Activated naive CD4-positive, alpha-beta T cell treated with anti-CD3 and anti-CD28 coated beads, Interleukin-2, amount 50 U/mL, for 24 hours (primary cell): ENCODE results near the gene EXOC6.

Source experiments
- H3K27ac Mint-ChIP-seq: one replicate; pipeline ENCODE4 v1.8.0; 2021; ENCODE audit warnings: mild to moderate bottlenecking, mixed read lengths
- H3K27me3 Mint-ChIP-seq: one replicate; pipeline ENCODE4 v1.8.0; 2021; ENCODE audit warnings: mixed read lengths
- H3K36me3 Mint-ChIP-seq: one replicate; pipeline ENCODE4 v1.8.0; 2021; ENCODE audit warnings: mixed read lengths
- H3K4me1 Mint-ChIP-seq: one replicate; pipeline ENCODE4 v1.8.0; 2021; ENCODE audit warnings: mixed read lengths
- H3K4me3 Mint-ChIP-seq: one replicate; pipeline ENCODE4 v1.8.0; 2021; ENCODE audit warnings: mild to moderate bottlenecking, mixed read lengths
- H3K9me3 Mint-ChIP-seq: one replicate; pipeline ENCODE4 v1.8.0; 2021; ENCODE audit warnings: mixed read lengths

The EXOC6 gene

DNA sequence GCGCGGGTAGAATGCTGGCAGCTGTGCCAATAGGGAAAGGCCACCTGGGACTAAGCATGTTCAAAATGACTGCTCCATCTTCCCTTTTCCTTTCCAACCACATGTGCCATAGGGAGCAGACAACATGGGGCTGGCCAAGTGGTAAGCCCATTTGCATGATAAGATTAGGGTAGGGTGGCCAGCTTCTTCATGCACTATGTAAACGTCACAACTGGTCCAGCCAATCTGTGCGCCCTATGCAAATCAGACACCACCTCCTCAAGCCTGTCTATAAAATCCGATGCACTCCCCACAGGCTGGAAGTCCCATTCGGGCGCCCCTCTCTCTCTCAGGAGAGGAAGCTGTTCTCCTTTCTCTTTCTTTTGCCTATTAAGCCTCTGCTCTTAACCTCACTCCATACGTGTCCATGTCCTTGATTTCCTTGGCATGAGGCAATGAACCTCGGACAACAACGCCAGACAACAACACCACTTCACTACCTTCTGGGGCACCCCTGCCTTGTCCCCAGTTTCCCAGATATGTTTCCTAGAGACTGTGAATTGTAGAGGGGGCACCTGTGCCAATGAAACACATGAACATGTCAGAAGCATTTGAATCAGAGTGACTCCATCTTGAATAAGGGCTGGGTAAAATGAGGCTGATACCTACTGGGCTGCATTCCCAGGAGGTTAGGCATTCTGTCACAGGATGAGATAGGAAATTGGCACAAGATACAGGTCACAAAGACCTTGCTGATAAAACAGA is 19.1 kb upstream of the EXOC6 start:
- H3K4me1 Mint-ChIP-seq: peaks cover 20% of the 10 kb centered on the region
- H3K27me3 Mint-ChIP-seq: no peaks in the 10 kb centered on the region
- H3K9me3 Mint-ChIP-seq: no peaks in the 10 kb centered on the region
- H3K36me3 Mint-ChIP-seq: peaks cover 1% of the 10 kb centered on the region
- H3K4me3 Mint-ChIP-seq: no peak overlapping the region
- H3K27ac Mint-ChIP-seq: no peak overlapping the region

- Mint-ChIP-seq H3K4me3 (peak overlapping the region; percentile 13), H3K36me3 (peaks cover 1% of the 10 kb centered on the region), H3K27me3 (no peaks in the 10 kb centered on the region), H3K27ac (peak overlapping the region; percentile 88), H3K9me3 (no peaks in the 10 kb centered on the region), H3K4me1 (peaks cover 20% of the 10 kb centered on the region)
Observed at GRCh38 chr10:92829786-92830377, 18.4 kb upstream of the EXOC6 start.

- H3K27ac Mint-ChIP-seq: peak overlapping the region; percentile 88
- H3K9me3 Mint-ChIP-seq: no peaks in the 10 kb centered on the region
- peak overlapping the region; percentile 80 for H3K4me3 Mint-ChIP-seq
- peaks cover 20% of the 10 kb centered on the region for H3K4me1 Mint-ChIP-seq
- H3K27me3 Mint-ChIP-seq: no peaks in the 10 kb centered on the region
- peaks cover 1% of the 10 kb centered on the region for H3K36me3 Mint-ChIP-seq
Observed at GRCh38 chr10:92830478-92831389, 17.6 kb upstream of the EXOC6 start.

DNA sequence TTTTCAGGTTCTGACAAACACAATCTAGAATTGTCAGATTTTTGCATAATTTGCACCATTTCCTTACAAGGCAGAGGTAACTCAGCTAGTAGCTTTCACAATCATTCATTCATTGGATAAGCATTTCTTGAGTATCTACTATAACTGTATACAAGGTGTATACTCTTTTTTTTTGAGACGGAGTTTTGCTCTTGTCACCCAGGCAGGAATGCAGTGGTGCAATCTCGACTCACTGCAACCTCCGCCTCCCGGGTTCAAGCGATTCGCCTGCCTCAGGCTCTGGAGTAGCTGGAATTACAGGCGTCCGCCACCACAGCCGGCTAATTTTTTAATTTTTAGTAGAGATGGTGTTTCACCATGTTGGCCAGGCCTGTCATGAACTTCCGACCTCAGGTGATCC is 16.2 kb upstream of the EXOC6 start:
- no peaks in the 10 kb centered on the region for H3K9me3 Mint-ChIP-seq
- H3K4me1 Mint-ChIP-seq: peaks cover 17% of the 10 kb centered on the region
- H3K36me3 Mint-ChIP-seq: peaks cover 1% of the 10 kb centered on the region
- H3K27ac Mint-ChIP-seq: no peak overlapping the region
- H3K27me3 Mint-ChIP-seq: no peaks in the 10 kb centered on the region
- no peak overlapping the region for H3K4me3 Mint-ChIP-seq

DNA sequence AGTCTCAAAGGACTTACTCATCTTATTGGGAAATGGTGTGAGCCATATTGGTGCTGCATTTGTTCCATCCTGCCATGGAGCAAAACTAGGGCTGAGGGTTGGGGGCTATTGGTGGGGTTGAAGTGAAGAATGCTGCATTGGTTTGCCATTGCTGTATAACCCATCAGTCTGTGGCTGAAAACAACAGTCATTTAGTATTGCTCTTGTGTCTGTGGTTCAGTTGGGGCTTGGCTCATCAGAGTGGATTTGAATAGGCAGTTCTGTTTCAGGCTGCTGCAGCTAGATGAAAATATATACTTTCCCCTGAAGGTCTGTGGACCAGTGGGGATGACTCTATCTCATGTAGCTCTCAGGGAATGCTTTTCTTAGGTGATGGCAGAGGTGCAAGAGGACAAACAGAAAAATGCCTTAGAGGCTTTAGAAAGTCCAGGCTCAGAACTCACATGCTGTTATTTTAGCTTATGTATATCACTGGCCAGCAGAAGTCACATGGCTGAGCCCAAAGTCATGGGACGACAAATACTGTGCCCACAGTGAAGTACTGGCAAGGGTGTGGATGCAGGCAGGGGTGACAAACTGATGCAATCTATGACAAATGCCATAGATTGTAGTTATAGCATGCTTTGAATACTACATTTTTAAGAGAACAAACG is 15.2 kb upstream of the EXOC6 start:
- H3K27ac Mint-ChIP-seq: no peak overlapping the region
- peaks cover 1% of the 10 kb centered on the region for H3K36me3 Mint-ChIP-seq
- peaks cover 17% of the 10 kb centered on the region for H3K4me1 Mint-ChIP-seq
- H3K9me3 Mint-ChIP-seq: no peaks in the 10 kb centered on the region
- H3K4me3 Mint-ChIP-seq: no peak overlapping the region
- H3K27me3 Mint-ChIP-seq: no peaks in the 10 kb centered on the region

GRCh38 chr10:92834331-92834730 is 14.0 kb upstream of the EXOC6 start:
- Mint-ChIP-seq H3K27me3 (no peaks in the 10 kb centered on the region), H3K4me3 (no peak overlapping the region), H3K4me1 (peaks cover 17% of the 10 kb centered on the region), H3K36me3 (peaks cover 1% of the 10 kb centered on the region), H3K27ac (no peak overlapping the region), H3K9me3 (no peaks in the 10 kb centered on the region)

- Mint-ChIP-seq H3K27ac (no peak overlapping the region), H3K36me3 (peaks cover 1% of the 10 kb centered on the region), H3K27me3 (no peaks in the 10 kb centered on the region), H3K4me3 (no peak overlapping the region), H3K4me1 (peaks cover 15% of the 10 kb centered on the region), H3K9me3 (no peaks in the 10 kb centered on the region)
Observed at GRCh38 chr10:92834986-92835385, 13.3 kb upstream of the EXOC6 start.

- H3K27me3 Mint-ChIP-seq: no peaks in the 10 kb centered on the region
- H3K36me3 Mint-ChIP-seq: no peaks in the 10 kb centered on the region
- H3K27ac Mint-ChIP-seq: no peak overlapping the region
- no peak overlapping the region for H3K4me3 Mint-ChIP-seq
- H3K9me3 Mint-ChIP-seq: no peaks in the 10 kb centered on the region
- no peaks in the 10 kb centered on the region for H3K4me1 Mint-ChIP-seq
Observed at GRCh38 chr10:92837456-92837855, 10.9 kb upstream of the EXOC6 start.

DNA sequence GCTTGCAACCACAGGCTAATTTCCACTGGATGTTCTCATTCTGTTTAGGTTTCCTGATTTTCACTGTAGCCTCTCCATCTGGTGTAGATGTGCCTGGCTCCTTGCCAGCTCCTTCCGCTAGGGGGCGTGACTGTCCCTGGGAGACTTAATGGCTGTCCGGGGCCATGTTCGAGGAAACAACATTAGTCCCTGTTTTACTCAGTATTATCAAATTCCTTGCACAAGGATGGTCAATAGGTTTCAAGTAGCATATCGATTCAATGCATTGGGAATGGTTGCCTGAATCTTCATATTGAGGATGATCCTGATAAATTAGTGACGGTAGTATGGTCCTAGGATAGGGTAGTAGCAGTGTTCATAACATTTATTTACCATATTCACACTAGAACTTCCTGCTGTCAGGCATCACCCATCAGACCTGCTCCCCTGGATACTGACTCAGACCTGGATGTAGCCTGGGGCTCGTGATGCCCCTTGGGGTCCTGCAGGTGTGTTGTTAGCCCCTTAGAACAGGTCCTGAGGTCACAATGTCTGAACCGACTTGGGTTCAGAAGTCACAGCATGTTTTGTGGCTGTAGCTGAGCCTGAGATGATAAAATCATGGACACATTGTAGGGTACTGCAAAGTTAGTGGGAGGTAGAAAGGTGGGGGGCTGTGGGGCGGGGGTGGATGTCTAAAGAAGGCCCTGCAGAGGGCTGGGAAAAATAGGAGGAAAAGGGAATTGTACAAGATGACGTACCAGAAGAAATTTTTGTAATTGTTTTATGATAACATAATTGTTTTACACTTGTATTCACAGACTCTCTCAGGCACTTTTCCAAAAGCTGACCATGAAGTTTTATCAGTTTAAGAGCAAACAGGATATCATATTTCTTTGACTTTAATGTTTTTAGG is 8.9 kb upstream of the EXOC6 start:
- Mint-ChIP-seq H3K27ac (no peak overlapping the region), H3K36me3 (no peaks in the 10 kb centered on the region), H3K27me3 (no peaks in the 10 kb centered on the region), H3K4me1 (no peaks in the 10 kb centered on the region), H3K4me3 (no peak overlapping the region), H3K9me3 (no peaks in the 10 kb centered on the region)

- Mint-ChIP-seq H3K4me3 (no peak overlapping the region), H3K4me1 (peaks cover 30% of the 10 kb centered on the region), H3K27ac (no peak overlapping the region), H3K27me3 (no peaks in the 10 kb centered on the region), H3K36me3 (no peaks in the 10 kb centered on the region), H3K9me3 (no peaks in the 10 kb centered on the region)
Observed at GRCh38 chr10:92844746-92845145, 3.6 kb upstream of the EXOC6 start.

GRCh38 chr10:92845921-92846320 is 2.4 kb upstream of the EXOC6 start:
- H3K36me3 Mint-ChIP-seq: peaks cover under 1% of the 10 kb centered on the region
- H3K27ac Mint-ChIP-seq: peak overlapping the region; percentile 43
- peak overlapping the region; percentile 6 for H3K4me3 Mint-ChIP-seq
- H3K27me3 Mint-ChIP-seq: no peaks in the 10 kb centered on the region
- no peaks in the 10 kb centered on the region for H3K9me3 Mint-ChIP-seq
- H3K4me1 Mint-ChIP-seq: peaks cover 38% of the 10 kb centered on the region

- H3K27me3 Mint-ChIP-seq: no peaks in the 10 kb centered on the region
- no peak overlapping the region for H3K27ac Mint-ChIP-seq
- no peak overlapping the region for H3K4me3 Mint-ChIP-seq
- no peaks in the 10 kb centered on the region for H3K9me3 Mint-ChIP-seq
- peaks cover 42% of the 10 kb centered on the region for H3K4me1 Mint-ChIP-seq
- peaks cover 2% of the 10 kb centered on the region for H3K36me3 Mint-ChIP-seq
Observed at GRCh38 chr10:92846344-92846743, 2.0 kb upstream of the EXOC6 start.

- H3K4me3 Mint-ChIP-seq: peak overlapping the region; percentile 88
- peaks cover 2% of the 10 kb centered on the region for H3K36me3 Mint-ChIP-seq
- peaks cover 42% of the 10 kb centered on the region for H3K4me1 Mint-ChIP-seq
- no peaks in the 10 kb centered on the region for H3K9me3 Mint-ChIP-seq
- H3K27ac Mint-ChIP-seq: no peak overlapping the region
- no peaks in the 10 kb centered on the region for H3K27me3 Mint-ChIP-seq
Observed at GRCh38 chr10:92846854-92847201, 1.5 kb upstream of the EXOC6 start.

GRCh38 chr10:92847202-92847864 is 987 bp upstream of the EXOC6 start:
- Mint-ChIP-seq H3K9me3 (no peaks in the 10 kb centered on the region), H3K27me3 (no peaks in the 10 kb centered on the region), H3K27ac (peak overlapping the region; percentile 46), H3K4me1 (peaks cover 42% of the 10 kb centered on the region), H3K36me3 (peaks cover 2% of the 10 kb centered on the region), H3K4me3 (peak overlapping the region; percentile 88)
